Posterior vena cava (tissue), 2 donors: Measurements from ENCODE around the gene ASB9. TPM values are rescaled to one million over a fixed set of nuclear protein-coding genes. Genes with fewer than 3 reads are reported as not detected.
"Not testable (repeated sequence)": the region's sequence is repeated elsewhere in the genome, so short reads cannot be mapped to it uniquely, and the experiment has no call there.

Source experiments
- DNase-seq: peaks from one replicate; pipeline ENCODE4 v3.0.0-alpha.2; 2020; ENCODE audit warnings: low spot score
- intact Hi-C, 2 donors: fragments of 100-400 bp; cut with DNase I; formaldehyde crosslinking; loops; one replicate each; pipeline versions ENCODE4 v1.14.1 to v1.14.2; 2022 to 2023
- total RNA-seq, 2 donors: library from RNA; stranded (reverse); fragmentation: NEBNext Ultra II Directional; extraction: Animal tissue kit (Norgen Biotek cat#: 25700); gene quantifications; one replicate each; pipeline ENCODE4 v1.2.1, GENCODE V29; 2021
- donor health status: DM: yes; HTN: yes; CAD: no.
- donor health status: DM: yes; HTN: yes; CAD: no.

Gene ASB9
- total RNA-seq, 2 donors from 2014 or later = 1.4 to 2.3 TPM

DNA sequence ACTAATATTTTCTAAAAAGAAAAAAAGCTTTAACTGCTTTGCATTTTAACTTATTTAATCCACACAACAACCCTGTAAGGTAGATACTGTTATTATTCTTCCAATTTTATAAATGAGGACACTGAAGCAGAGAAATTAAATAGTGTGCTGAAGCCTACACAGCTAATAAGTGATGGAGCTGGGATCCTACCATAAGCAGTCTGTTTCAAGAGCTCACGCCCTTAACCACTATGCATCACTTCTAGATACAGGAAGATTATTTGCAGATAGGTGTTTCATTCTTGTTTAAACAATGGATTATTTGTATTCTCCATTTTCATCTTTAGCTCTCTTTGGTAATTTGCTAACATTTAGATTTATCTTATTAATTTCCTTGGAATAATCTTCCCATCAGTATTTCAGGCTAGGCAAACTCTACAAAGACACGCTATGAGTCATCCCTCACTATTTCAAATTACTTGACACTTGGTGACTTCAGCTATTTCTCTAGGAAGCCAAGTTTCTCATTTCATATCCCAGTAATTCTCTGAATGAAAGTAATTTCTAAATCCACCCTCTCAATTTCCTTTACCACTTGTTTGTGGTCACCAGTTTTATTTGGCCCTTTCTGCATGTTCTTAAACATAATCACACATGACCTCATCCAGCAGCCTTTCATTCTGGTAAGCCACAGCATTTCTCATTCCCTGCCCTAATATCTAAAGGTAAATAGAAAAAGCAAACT is 67.3 kb downstream of the ASB9 start:
- DNase-seq = no peak
- intact Hi-C loops = no loop called here

- intact Hi-C loops = no loop called here
- DNase-seq = no peak
Measured at GRCh38 chrX:15200871-15201270, 69.0 kb downstream of the ASB9 start.

DNA sequence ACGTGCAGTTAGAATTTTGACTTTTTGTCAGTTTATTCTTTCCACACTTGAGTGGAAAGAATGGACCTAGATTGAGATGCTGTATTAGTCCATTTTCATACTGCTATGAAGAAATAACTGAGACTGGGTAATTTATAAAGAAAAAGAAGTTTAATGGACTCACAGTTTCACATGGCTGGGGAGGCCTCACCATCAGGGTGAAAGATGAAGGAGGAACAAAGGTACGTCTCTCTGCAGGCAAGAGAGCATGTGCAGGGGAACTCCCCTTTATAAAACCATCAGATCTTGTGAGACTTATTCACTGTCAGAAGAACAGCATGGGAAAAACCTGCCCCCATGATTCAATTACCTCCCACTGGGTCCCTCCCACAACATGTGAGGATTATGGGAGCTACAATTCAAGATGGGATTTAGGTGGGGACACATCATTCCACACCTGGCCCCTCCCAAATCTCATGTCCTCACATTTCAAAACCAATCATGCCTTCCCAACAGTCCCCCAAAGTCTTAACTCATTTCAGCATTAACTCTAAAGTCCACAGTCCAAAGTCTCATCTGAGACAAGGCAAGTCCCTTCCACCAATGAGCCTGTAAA is 71.2 kb downstream of the ASB9 start:
- intact Hi-C loops, DNase-seq: not testable (repeated sequence)

DNA sequence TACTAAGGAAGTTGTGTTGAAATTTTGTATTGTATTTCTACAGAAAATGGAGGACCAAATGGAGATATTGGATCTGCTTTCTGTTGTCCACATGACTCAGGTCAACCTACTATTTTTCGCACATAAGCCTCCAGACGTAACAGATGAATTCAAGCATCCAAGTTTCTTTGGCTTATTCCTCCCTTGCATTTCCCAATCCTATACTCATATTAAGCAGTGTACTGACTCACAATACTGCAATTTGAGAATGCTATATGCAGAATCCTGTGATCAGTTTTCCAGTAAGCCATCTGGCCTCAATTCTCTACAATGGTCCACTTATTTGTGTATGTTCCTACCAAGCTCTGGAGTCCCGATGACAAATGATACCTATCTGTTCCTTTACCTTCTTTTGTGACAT is 75.7 kb downstream of the ASB9 start:
- DNase-seq = no peak
- intact Hi-C loops = no loop called here

Other genes with a start within 250 kb of the ASB9 start
- gene ASB11, start 45.6 kb upstream of the ASB9 start, total RNA-seq = not detected
- gene PIGA, start 65.4 kb upstream of the ASB9 start, total RNA-seq = 10 to 100 TPM; 11.4 to 11.9 TPM
- 1 to 10 TPM; 2.7 to 4.1 TPM for gene VEGFD, start 114.3 kb upstream of the ASB9 start, total RNA-seq
- 10 to 100 TPM; 10.4 to 12.2 TPM for gene PIR, start 223.2 kb upstream of the ASB9 start, total RNA-seq
- 1 to 10 TPM; 4.4 to 7.0 TPM for gene BMX, start 230.7 kb upstream of the ASB9 start, total RNA-seq